Measurements from ENCODE around the gene MAPK10.

DNA sequence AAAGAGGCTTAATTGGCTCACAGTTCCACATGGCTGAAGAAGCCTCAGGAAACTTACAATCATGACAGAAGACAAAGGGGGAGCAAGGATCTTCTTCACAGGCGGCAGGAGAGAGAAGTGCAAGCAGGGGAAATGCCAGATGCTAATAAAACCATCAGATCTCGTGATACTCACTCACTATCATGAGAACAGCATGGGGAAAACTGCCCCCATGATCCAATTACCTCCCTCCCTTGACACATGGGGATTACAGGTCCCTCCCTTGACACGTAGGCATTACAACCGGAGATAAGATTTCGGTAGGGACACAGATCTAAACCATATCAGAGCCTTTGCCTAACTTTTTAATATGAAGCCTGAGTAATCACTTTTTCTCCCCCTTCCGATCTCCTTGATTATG lies 43.7 kb upstream of the MAPK10 start:
- no peak for TF ChIP-seq YY1 (IDR thresholded peaks at IDR 0.05; ENCODE audit: low read depth)
- TF ChIP-seq, protein P1, sequence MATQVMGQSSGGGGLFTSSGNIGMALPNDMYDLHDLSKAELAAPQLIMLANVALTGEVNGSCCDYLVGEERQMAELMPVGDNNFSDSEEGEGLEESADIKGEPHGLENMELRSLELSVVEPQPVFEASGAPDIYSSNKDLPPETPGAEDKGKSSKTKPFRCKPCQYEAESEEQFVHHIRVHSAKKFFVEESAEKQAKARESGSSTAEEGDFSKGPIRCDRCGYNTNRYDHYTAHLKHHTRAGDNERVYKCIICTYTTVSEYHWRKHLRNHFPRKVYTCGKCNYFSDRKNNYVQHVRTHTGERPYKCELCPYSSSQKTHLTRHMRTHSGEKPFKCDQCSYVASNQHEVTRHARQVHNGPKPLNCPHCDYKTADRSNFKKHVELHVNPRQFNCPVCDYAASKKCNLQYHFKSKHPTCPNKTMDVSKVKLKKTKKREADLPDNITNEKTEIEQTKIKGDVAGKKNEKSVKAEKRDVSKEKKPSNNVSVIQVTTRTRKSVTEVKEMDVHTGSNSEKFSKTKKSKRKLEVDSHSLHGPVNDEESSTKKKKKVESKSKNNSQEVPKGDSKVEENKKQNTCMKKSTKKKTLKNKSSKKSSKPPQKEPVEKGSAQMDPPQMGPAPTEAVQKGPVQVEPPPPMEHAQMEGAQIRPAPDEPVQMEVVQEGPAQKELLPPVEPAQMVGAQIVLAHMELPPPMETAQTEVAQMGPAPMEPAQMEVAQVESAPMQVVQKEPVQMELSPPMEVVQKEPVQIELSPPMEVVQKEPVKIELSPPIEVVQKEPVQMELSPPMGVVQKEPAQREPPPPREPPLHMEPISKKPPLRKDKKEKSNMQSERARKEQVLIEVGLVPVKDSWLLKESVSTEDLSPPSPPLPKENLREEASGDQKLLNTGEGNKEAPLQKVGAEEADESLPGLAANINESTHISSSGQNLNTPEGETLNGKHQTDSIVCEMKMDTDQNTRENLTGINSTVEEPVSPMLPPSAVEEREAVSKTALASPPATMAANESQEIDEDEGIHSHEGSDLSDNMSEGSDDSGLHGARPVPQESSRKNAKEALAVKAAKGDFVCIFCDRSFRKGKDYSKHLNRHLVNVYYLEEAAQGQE (IDR thresholded peaks at IDR 0.05; ENCODE audit: low read depth), result no peak
- TF ChIP-seq TAF1 (IDR thresholded peaks at IDR 0.05; ENCODE audit: low read depth), result no peak
- TF ChIP-seq CREB1 (IDR thresholded peaks at IDR 0.05; ENCODE audit: low read depth), result no peak
- no peak for TF ChIP-seq FOXM1 (IDR thresholded peaks at IDR 0.05; ENCODE audit: borderline replicate concordance, low read depth)
- TF ChIP-seq EP300 (IDR thresholded peaks at IDR 0.05; ENCODE audit: borderline replicate concordance), result no peak
- TF ChIP-seq TCF12 (IDR thresholded peaks at IDR 0.05; ENCODE audit: low read depth), result no peak
- TF ChIP-seq, protein P2, sequence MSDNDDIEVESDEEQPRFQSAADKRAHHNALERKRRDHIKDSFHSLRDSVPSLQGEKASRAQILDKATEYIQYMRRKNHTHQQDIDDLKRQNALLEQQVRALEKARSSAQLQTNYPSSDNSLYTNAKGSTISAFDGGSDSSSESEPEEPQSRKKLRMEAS (IDR thresholded peaks at IDR 0.05), result no peak
- TF ChIP-seq CEBPB (IDR thresholded peaks at IDR 0.05), result no peak
- TF ChIP-seq, protein P3, sequence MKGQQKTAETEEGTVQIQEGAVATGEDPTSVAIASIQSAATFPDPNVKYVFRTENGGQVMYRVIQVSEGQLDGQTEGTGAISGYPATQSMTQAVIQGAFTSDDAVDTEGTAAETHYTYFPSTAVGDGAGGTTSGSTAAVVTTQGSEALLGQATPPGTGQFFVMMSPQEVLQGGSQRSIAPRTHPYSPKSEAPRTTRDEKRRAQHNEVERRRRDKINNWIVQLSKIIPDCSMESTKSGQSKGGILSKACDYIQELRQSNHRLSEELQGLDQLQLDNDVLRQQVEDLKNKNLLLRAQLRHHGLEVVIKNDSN (IDR thresholded peaks at IDR 0.05), result no peak
- TF ChIP-seq RAD21 (IDR thresholded peaks at IDR 0.05; ENCODE audit: low read depth), result no peak
- no peak for TF ChIP-seq EGR1 (IDR thresholded peaks at IDR 0.05)

All from Ishikawa (cell line).